SK-MEL-5 (cell line): ENCODE measurements around the gene TEKTIP1. TPM values are rescaled to one million over a fixed set of nuclear protein-coding genes. Genes with fewer than 3 reads are reported as not detected.
"Not testable (repeated sequence)": the region's sequence is repeated elsewhere in the genome, so short reads cannot be mapped to it uniquely, and the experiment has no call there.

Experiments used
- DNase-seq: peaks from one replicate; pipeline ENCODE4 v3.0.0-alpha.2; 2016; ENCODE audit warnings: low read depth, low spot score
- in situ Hi-C: cut with HindIII; loops from 2 replicates; pipeline ENCODE4 v1.10.0; 2016; ENCODE audit warnings: low sequenced_read_pairs, high pct_unique_total_duplicates, low pct_unique_long_range_greater_than_20kb
- total RNA-seq: library from RNA; depleted of rRNA; stranded (reverse); fragments of >200 nt; shearing (Covaris generic); gene quantifications from 2 replicates; pipeline ENCODE4 v1.2.3, GENCODE V29; 2014

Gene TEKTIP1
- total RNA-seq, 1 experiment from 2014 or later = not detected

GRCh38 chr19:3506384-3507340 is 32.3 kb upstream of the TEKTIP1 start:
- DNase-seq = no peak
- in situ Hi-C loops = no loop called here

DNA sequence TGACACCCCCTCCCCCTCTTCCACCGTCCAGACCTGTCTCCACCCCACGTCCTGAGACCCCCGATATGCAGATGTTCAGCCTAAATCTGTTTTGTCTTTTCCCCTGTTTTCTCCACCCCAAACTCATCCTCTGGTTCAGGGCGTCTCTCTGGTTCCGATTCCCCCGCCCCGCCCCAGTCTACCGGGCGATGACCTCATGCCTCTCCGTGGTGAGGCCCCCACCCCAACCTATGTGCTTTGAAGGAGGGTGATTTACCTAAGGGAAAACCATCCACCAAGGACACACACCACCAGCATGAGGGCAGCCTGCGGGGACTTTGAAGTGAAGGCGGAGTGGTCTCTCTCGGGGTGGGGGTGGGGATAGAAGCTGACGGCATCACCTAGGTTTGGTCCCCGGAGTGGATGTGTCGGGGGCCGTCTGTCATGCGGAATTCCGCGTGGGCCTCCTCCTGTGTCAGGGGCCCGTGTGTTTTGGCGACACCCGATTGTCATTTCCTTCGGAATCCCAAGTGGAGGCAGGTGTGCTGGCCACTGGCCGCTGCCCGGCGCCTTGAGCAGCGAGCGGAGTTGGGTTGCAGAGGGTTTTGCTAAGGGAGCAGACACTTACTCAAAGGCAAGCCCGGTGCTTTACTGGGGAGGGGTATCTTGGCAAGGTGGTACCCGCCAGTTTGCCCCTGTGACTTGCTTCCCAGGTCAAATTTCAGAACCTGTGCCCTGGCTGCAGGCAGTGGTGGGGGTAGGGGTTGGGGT is 31.4 kb upstream of the TEKTIP1 start:
- in situ Hi-C loops = no loop called here

DNA sequence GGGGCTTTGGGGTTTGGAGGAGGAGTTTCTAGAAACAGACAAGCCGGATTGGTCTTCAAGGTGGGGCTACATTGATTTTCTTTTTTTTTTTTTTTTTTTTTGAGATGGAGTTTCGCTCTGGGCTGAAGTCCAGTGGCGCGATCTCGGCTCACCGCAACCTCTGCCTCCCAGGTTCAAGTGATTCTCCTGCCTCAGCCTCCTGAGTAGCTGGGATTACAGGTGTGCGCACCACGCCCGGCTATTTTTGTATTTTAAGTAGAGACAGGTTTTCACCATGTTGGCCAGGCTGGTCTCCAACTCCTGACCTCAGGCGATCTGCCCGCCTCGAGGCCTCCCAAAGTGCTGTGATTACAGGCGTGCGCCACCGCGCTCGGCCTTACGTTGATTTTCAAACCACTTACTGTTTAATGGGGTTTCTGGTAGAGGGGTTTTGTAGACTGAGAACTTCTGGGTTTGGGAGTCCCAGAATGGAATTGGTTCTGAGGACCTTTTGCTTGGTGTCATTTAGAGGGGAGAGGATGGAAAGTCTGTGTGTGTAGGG is 30.8 kb upstream of the TEKTIP1 start:
- DNase-seq, in situ Hi-C loops: not testable (repeated sequence)

More for the DNA sequence above, 31.4 kb upstream of the TEKTIP1 start:
- DNase-seq = no peak

DNA sequence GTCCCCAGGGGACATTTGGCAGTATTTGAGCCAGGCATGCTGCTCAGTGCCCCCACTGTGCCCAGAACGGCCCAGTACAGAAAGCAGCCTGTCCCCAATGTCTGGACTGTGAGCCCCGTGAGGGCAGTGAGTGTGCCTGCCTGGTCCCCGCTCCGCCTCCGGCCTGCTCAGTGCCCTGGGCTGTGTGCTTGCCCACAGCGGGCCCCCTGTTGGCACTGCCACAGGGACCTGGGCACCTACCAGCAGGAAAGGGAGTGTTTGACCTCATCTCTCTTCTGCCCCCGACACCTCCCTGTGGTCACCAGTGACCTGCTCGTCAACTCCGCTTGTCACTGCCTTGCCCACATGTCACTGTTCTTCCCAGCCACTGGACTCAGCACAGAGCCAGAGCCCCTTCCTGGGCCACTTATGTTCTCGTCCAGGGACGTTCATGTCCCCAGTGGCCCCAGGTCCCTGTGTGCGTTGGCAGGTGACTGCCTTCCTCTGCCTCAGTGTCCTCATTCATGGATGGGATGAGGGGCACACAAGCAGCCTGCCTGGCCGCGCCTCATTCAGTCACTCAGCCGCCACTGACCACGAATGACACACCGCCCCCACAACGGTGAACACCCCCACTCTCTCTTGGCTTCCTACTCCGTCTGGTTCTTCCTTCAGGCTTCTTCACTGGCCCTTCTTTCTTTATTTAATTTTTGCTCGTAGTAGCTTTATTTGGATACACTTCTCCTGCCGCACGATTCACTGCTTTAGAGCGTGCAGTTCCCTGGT is 30.0 kb upstream of the TEKTIP1 start:
- in situ Hi-C loops = no loop called here
- DNase-seq = no peak

DNA sequence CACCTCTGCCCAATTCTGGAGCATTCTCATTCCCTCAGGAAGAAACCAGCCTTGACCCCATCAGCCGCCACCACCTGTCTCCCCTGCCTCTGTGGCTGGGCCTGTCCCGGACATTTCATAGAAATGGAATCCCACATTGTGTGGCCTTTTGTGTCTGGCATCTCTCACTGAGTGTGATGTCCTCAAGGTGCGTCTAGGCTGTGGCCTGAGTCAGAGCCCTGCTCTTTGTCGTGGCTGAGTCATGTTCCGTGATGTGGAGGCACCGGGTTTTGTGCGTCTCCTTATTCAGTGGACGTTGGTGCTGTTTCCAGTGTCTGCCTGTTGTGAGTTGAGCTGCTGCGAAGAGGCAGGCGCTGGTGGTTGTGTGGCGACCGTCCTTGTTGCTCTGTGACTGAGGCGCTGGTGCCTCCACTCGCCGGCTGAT is 29.4 kb upstream of the TEKTIP1 start:
- in situ Hi-C loops = no loop called here
- DNase-seq = no peak

DNA sequence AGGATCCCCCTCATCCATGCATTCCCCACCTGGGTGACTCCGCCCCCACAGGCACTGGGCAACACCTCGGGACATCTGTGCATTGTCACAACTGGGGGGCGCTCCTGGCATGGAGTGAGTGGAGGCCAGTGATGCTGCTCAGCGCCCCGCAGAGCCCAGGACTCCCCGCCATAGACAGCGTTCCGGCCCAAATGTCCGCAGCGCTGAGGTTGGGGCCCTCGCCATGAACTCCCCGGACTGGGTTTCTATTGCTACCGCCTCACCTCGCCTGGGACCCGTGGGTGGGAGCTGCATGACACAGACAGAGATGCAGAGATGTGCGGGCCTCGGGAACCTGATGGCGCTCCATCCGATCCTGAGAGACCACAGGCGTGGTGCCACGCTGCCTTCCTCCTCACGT is 28.2 kb upstream of the TEKTIP1 start:
- in situ Hi-C loops = no loop called here
- no peak for DNase-seq

- in situ Hi-C loops = no loop called here
- DNase-seq = no peak
These were observed 27.3 kb upstream of the TEKTIP1 start for GRCh38 chr19:3511506-3512251.

GRCh38 chr19:3512562-3513228 is 26.3 kb upstream of the TEKTIP1 start:
- in situ Hi-C loops = no loop called here
- no peak for DNase-seq

GRCh38 chr19:3513229-3514140 is 25.5 kb upstream of the TEKTIP1 start:
- in situ Hi-C loops = no loop called here
- no peak for DNase-seq

GRCh38 chr19:3514930-3515329 is 24.0 kb upstream of the TEKTIP1 start:
- in situ Hi-C loops = no loop called here

DNA sequence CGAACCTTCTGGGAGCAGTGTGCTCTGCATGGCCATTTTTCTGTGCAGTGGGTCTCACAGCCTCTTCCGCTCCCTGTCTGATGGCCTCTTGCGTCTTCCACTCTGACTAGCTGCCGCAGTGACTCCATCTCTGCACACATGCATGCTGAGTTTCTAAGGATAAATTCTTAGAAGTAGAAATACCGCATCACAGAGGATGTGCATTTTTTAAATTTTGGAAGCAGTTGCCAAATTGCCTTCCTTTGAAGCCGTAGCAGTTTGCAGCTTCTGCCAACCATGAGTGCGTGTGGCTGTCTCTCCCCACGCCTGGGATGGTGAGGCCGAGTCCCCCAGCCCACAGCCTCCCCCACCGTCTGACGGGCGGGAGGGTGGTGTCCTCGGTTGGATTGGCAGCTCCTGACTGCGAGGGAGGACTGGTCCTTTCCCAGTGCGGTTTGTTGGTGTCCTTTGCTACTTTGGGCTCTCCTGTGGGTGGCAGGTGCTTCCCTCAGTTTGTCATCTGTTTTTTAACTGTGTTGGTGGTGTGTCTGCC is 23.0 kb upstream of the TEKTIP1 start:
- in situ Hi-C loops = no loop called here
- no peak for DNase-seq

More at GRCh38 chr19:3514930-3515329, 24.0 kb upstream of the TEKTIP1 start:
- DNase-seq = no peak

DNA sequence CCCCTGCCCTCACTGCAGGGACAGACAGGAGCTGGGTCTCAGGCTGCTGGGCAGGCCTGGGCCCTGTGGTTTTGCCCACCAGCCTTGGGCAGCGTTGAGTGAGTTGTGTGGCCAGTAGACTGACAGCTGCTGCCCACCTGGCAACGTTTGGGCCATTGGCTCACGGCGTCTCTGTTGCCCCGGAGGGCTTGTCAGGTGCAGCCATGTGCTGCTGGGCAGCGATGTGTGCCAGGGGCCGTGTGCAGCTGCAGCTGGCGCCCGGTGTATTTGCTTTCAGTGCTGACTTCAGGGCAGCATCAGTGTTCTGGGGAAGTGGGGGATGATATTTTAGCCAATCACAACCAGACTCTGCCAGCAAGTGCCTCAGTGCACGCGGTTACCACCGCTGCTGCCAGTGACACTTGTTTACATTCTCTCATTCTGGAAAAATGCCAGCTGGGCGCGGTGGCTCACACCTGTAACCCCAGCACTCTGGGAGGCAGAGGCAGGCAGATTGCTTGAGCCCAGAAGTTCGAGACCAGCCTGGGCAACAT is 22.2 kb upstream of the TEKTIP1 start:
- in situ Hi-C loops = no loop called here
- DNase-seq = no peak

DNA sequence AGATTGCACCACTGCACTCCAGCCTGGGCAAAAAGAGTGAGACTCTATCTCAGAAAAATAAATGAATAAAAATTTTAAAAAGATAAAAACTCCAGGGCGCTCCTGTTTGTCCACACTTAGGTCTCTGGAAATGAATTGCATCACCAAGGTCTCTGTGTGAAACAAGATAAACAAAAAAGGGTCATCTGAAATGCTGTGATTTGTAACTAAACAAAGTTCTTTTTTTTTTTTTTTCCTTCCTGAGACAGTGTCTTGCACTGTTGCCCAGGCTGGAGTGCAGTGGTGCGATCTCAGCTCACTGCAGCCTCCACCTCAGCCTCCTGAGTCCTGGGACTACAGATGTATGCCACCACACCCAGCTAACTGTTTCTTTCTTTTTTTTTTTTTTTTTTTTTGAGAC is 21.3 kb upstream of the TEKTIP1 start:
- no peak for DNase-seq
- in situ Hi-C loops = no loop called here

- in situ Hi-C loops = no loop called here
- no peak for DNase-seq
These were observed 20.7 kb upstream of the TEKTIP1 start for GRCh38 chr19:3518255-3518654.

DNA sequence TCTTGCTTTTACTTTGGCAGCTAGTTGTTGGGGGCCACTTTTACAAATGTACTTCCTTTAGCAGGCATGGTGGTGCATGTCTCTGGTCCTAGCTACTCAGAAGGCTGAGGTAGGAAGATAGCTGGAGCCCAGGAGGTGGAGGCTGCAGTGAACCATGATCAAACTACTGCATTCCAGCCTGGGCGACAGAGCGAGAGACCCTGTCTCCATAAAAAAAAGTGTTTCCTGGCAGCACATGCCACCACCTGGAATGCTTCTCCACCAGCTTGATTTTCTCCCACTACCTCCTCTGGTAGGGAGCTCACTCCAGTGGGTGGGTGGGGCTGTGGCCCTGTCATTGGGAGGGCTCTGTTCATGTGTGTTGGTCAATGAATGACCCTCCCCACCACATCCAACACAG is 20.3 kb upstream of the TEKTIP1 start:
- DNase-seq = no peak
- in situ Hi-C loops = no loop called here
